Astrocyte (in vitro differentiated cells and primary cell): ENCODE data around the gene ZNF839.

Experiments
- EZH2 ChIP-seq: IDR thresholded peaks from 2 replicates; pipeline ENCODE4 v1.6.1; 2012; ENCODE audit warnings: mild to moderate bottlenecking, low read length, inconsistent platforms; ENCODE audit not compliant: insufficient read depth
- TF ChIP-seq, protein P1 (sequence below): IDR thresholded peaks from 2 replicates; pipeline ENCODE4 v1.5.1; 2011; ENCODE audit warnings: low read depth, mild to moderate bottlenecking, inconsistent platforms, low read length, moderate library complexity; ENCODE audit not compliant: insufficient read depth

DNA sequence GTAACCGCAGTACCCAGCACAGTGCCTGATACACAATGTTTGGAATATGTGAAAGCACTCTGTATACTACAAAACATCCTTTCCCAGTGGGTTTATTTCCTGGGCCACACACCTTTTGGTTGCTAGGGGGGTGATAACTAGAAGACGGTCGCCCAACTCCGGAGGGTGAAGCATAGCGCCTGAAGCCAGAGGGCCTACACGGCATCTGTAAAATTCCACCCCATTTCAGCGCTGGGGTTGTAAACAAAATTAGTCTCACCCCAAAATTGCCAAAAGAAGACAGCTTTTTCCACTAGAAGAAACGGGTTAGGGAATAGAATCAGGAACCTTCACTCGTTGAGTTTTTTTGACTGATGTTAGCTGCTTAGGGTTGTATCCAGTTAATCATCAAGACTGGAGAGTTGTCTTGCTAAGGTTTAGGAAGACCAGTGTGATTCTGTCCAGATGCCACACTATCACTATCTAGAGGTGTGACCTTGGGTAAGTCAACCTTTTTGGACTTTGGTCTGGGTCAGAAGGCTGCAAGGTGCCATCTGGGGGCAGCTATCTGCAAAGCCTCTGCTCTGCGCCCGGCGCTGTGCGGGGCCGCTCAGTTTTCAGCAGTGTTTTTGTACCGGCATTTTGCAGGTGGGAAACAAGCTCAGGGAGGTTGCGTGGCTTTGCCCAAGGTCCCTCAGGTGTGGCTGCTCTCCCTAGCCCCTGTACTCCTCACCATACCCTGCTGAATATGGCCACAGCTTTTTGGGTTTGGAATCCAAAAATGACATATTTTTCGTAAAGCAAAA, 1.3 kb downstream of the ZNF839 start:
- no peak for TF ChIP-seq EZH2
- TF ChIP-seq, protein P1, sequence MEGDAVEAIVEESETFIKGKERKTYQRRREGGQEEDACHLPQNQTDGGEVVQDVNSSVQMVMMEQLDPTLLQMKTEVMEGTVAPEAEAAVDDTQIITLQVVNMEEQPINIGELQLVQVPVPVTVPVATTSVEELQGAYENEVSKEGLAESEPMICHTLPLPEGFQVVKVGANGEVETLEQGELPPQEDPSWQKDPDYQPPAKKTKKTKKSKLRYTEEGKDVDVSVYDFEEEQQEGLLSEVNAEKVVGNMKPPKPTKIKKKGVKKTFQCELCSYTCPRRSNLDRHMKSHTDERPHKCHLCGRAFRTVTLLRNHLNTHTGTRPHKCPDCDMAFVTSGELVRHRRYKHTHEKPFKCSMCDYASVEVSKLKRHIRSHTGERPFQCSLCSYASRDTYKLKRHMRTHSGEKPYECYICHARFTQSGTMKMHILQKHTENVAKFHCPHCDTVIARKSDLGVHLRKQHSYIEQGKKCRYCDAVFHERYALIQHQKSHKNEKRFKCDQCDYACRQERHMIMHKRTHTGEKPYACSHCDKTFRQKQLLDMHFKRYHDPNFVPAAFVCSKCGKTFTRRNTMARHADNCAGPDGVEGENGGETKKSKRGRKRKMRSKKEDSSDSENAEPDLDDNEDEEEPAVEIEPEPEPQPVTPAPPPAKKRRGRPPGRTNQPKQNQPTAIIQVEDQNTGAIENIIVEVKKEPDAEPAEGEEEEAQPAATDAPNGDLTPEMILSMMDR, result no peak
